Ureter (tissue), 1 donor: Measurements from ENCODE around the gene C1orf198. TPM values are rescaled to one million over a fixed set of nuclear protein-coding genes. Genes with fewer than 3 reads are reported as not detected.
"Not testable (repeated sequence)": the region's sequence is repeated elsewhere in the genome, so short reads cannot be mapped to it uniquely, and the experiment has no call there.

ENCODE experiments used
- DNase-seq: peaks from one replicate; pipeline ENCODE4 v3.0.0-alpha.2; 2020; ENCODE audit warnings: low spot score
- total RNA-seq: library from RNA; stranded (reverse); gene quantifications from one replicate; pipeline ENCODE4 v1.2.4, GENCODE V29; 2023
- donor health status: DM: yes; HTN: yes; CAD: no.

Gene C1orf198
- total RNA-seq, 1 donor from 2014 or later = 42.2 TPM

GRCh38 chr1:230860617-230861384 is 7.5 kb downstream of the C1orf198 start:
- DNase-seq = no peak

GRCh38 chr1:230858918-230859729 is 9.2 kb downstream of the C1orf198 start:
- no peak for DNase-seq

- DNase-seq = no peak
Observed at GRCh38 chr1:230858236-230858820, 10.0 kb downstream of the C1orf198 start.

GRCh38 chr1:230857822-230858221 is 10.5 kb downstream of the C1orf198 start:
- no peak for DNase-seq

- DNase-seq = no peak
Observed at GRCh38 chr1:230857077-230857476, 11.2 kb downstream of the C1orf198 start.

GRCh38 chr1:230855886-230856285 is 12.4 kb downstream of the C1orf198 start:
- no peak for DNase-seq

- no peak for DNase-seq
Observed at GRCh38 chr1:230854423-230854822, 13.9 kb downstream of the C1orf198 start.

GRCh38 chr1:230853731-230854130 is 14.6 kb downstream of the C1orf198 start:
- no peak for DNase-seq

- DNase-seq = no peak
Observed at GRCh38 chr1:230852959-230853358, 15.4 kb downstream of the C1orf198 start.

GRCh38 chr1:230851291-230851691 is 17.0 kb downstream of the C1orf198 start:
- DNase-seq = no peak

- no peak for DNase-seq
Observed at GRCh38 chr1:230850547-230850946, 17.8 kb downstream of the C1orf198 start.

GRCh38 chr1:230849451-230850224 is 18.7 kb downstream of the C1orf198 start:
- DNase-seq = peak; percentile 76

GRCh38 chr1:230848235-230848634 is 20.1 kb downstream of the C1orf198 start:
- no peak for DNase-seq

- DNase-seq = not testable (repeated sequence)
Observed at GRCh38 chr1:230845184-230845583, 23.1 kb downstream of the C1orf198 start.

GRCh38 chr1:230844561-230844960 is 23.8 kb downstream of the C1orf198 start:
- no peak for DNase-seq

- DNase-seq = no peak
Observed at GRCh38 chr1:230843503-230844309, 24.6 kb downstream of the C1orf198 start.

- no peak for DNase-seq
Observed at GRCh38 chr1:230842801-230843200, 25.5 kb downstream of the C1orf198 start.

- DNase-seq = no peak
Observed at GRCh38 chr1:230839173-230839572, 29.1 kb downstream of the C1orf198 start.

- DNase-seq = no peak
Observed at GRCh38 chr1:230836793-230837192, 31.5 kb downstream of the C1orf198 start.

- no peak for DNase-seq
Observed at GRCh38 chr1:230836347-230836746, 32.0 kb downstream of the C1orf198 start.

GRCh38 chr1:230834292-230834691 is 34.0 kb downstream of the C1orf198 start:
- DNase-seq = no peak
